Subcutaneous adipose tissue (tissue), 4 donors: ENCODE data around the gene CHRND. TPM values are rescaled to one million over a fixed set of nuclear protein-coding genes. Genes with fewer than 3 reads are reported as not detected.

ENCODE experiments used
- CTCF ChIP-seq: fragments of 450-650 bp; IDR thresholded peaks from one replicate; pipeline ENCODE4 v1.5.1; 2016; ENCODE audit warnings: low read depth, mild to moderate bottlenecking, control low read depth, antibody characterized with exemption, moderate library complexity
- total RNA-seq, 4 donors: library from RNA; depleted of rRNA; stranded (reverse); fragments of >200 nt; gene quantifications; one replicate each; pipeline ENCODE4 v1.1.0, GENCODE V29; 2016

CHRND gene
- total RNA-seq, 4 donors from 2014 or later = not detected

- no peak for TF ChIP-seq CTCF
Observed at GRCh38 chr2:232539298-232540231, 13.6 kb downstream of the CHRND start, which contains the start of gene CHRNG. TSS of gene CHRNG (plus strand) at chr2:232539692. CDS start at chr2:232539748, 56 bp downstream.

- TF ChIP-seq CTCF = no peak
Observed at GRCh38 chr2:232540441-232541041, 14.6 kb downstream of the CHRND start.

GRCh38 chr2:232541195-232541960, 15.4 kb downstream of the CHRND start:
- TF ChIP-seq CTCF = no peak

GRCh38 chr2:232541961-232542714, 16.2 kb downstream of the CHRND start:
- TF ChIP-seq CTCF = no peak

GRCh38 chr2:232542715-232543467, 16.9 kb downstream of the CHRND start:
- TF ChIP-seq CTCF = no peak

GRCh38 chr2:232543491-232543890, 17.5 kb downstream of the CHRND start:
- TF ChIP-seq CTCF = no peak
